ENCODE data around the gene VAMP4. TPM values are rescaled to one million over a fixed set of nuclear protein-coding genes. Genes with fewer than 3 reads are reported as not detected.

Gene VAMP4
- total RNA-seq, 4 donors from 2014 or later: 6.0 to 14.3 (median 9.4) TPM

DNA sequence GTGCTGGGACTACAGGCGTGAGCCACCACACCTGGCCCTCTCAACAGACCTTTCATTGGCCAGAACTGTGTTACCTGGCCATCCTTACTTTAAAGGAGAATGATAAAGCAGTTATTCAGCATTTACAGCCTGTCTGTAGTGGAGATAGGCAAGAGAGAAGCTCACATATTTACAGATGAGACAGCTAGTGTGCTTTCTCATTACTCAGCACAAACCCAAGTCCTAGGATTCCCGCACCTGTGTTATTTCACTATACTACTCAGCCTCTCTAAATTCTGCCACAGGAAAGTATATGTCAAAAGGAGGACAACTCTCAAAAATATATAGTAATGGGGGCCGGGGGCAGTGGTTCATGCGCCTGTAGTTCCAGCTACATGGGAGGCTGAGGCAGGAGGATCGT lies 73.5 kb downstream of the VAMP4 start:
- Histone ChIP-seq H3K4me3 (no peak overlapping the region), H3K9me3 (no peaks in the 10 kb centered on the region), H3K27me3 (no peaks in the 10 kb centered on the region), H3K4me1 (no peaks in the 10 kb centered on the region), H3K27ac (no peak overlapping the region), H3K36me3 (no peaks in the 10 kb centered on the region)
- intact Hi-C loops (cut with DNase I; ENCODE audit: low total_unique reads): no loop called here
- in situ Hi-C loops (cut with MboI; ENCODE audit: low pct_ligation_motif_present in 1 of 4, low pct_unique_long_range_greater_than_20kb in 1 of 4, low sequenced_read_pairs in 3 of 4): no loop called here
- WGBS, 2 donors (ENCODE audit: low coverage in 1 of 2): 83 to 97% methylated on average over 4 to 5 of the region's 5 CpGs
- no peak for DNase-seq
- no peak for TF ChIP-seq POLR2AphosphoS5 (IDR thresholded peaks at IDR 0.05)
- TF ChIP-seq EP300 (IDR thresholded peaks at IDR 0.05; ENCODE audit: low read depth): no peak
- no peak for TF ChIP-seq POLR2A (IDR thresholded peaks at IDR 0.05)
- no peak for TF ChIP-seq CTCF (IDR thresholded peaks at IDR 0.05)

GRCh38 chr1:171666114-171666769 lies 75.6 kb downstream of the VAMP4 start:
- Histone ChIP-seq H3K36me3 (no peaks in the 10 kb centered on the region), H3K4me3 (no peak overlapping the region), H3K4me1 (no peaks in the 10 kb centered on the region), H3K27ac (no peak overlapping the region), H3K9me3 (no peaks in the 10 kb centered on the region), H3K27me3 (no peaks in the 10 kb centered on the region)
- TF ChIP-seq POLR2A (IDR thresholded peaks at IDR 0.05) (no peak), POLR2AphosphoS5 (IDR thresholded peaks at IDR 0.05) (peak in 2 of 3 donors; percentile 34 to 50)
- 76 to 80% methylated on average over 1 to 4 of the region's 4 CpGs for WGBS, 2 donors (ENCODE audit: low coverage in 1 of 2)
- intact Hi-C loops (cut with DNase I; ENCODE audit: low total_unique reads) (no loop called here), in situ Hi-C loops (cut with MboI; ENCODE audit: low pct_ligation_motif_present in 1 of 4, low pct_unique_long_range_greater_than_20kb in 1 of 4, low sequenced_read_pairs in 3 of 4) (no loop called here)
- DNase-seq: no peak

GRCh38 chr1:171664976-171665375 lies 76.9 kb downstream of the VAMP4 start:
- H3K27me3 ChIP-seq: no peaks in the 10 kb centered on the region
- peak overlapping the region in 1 of 4 donors; percentile 21 for H3K27ac ChIP-seq
- TF ChIP-seq CTCF (IDR thresholded peaks at IDR 0.05): no peak
- TF ChIP-seq POLR2A (IDR thresholded peaks at IDR 0.05): no peak
- TF ChIP-seq EP300 (IDR thresholded peaks at IDR 0.05; ENCODE audit: low read depth): no peak
- TF ChIP-seq POLR2AphosphoS5 (IDR thresholded peaks at IDR 0.05): no peak
- no peaks in the 10 kb centered on the region for H3K4me1 ChIP-seq
- intact Hi-C loops (cut with DNase I; ENCODE audit: low total_unique reads): no loop called here
- in situ Hi-C loops (cut with MboI; ENCODE audit: low pct_ligation_motif_present in 1 of 4, low pct_unique_long_range_greater_than_20kb in 1 of 4, low sequenced_read_pairs in 3 of 4): no loop called here
- H3K9me3 ChIP-seq: no peaks in the 10 kb centered on the region
- DNase-seq: no peak
- no peak overlapping the region for H3K4me3 ChIP-seq
- no peaks in the 10 kb centered on the region for H3K36me3 ChIP-seq

DNA sequence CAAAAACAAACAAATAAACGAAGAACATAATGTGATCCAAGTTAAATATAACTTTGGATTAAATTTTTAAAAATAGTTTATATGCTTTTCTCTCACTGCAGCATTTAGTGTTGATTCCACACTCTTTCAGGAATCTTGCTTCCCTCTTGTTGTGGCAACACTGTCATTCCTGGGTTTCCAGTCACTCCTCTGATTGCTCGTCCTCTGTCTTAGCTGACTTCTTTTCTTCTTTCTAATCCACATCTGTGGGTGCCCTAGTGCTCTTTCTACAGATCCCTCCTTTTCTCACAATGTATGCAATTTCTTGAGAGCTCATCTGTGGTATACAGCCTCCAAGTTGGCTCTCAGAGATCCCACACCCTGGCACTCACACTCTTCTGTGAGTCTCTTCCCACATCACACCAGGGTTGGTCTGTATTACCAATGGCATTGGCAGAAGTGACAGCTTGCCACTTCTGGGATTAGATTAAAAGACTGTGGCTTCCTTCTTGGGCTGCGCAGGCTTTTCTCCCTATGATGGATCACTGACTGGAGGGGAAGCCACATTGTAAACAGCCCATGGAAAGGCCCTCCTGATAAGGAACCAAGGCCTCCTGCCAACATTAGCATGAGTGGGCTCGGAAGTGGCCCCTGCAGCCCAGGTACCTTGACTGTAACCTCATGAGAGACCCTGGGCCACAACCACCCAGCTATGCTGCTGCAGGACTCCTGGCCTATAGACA lies 77.8 kb downstream of the VAMP4 start:
- intact Hi-C loops (cut with DNase I; ENCODE audit: low total_unique reads) (no loop called here), in situ Hi-C loops (cut with MboI; ENCODE audit: low pct_ligation_motif_present in 1 of 4, low pct_unique_long_range_greater_than_20kb in 1 of 4, low sequenced_read_pairs in 3 of 4) (no loop called here)
- 70 to 73% methylated on average over 1 to 4 of the region's 4 CpGs for WGBS, 2 donors (ENCODE audit: low coverage in 1 of 2)
- H3K4me3 ChIP-seq: no peak overlapping the region
- TF ChIP-seq POLR2AphosphoS5 (IDR thresholded peaks at IDR 0.05) (no peak), CTCF (IDR thresholded peaks at IDR 0.05) (no peak), POLR2A (IDR thresholded peaks at IDR 0.05) (no peak), EP300 (IDR thresholded peaks at IDR 0.05; ENCODE audit: low read depth) (no peak)
- H3K27ac ChIP-seq: peak overlapping the region in 3 of 4 donors; percentile 4 to 60 (median 21)
- no peaks in the 10 kb centered on the region for H3K4me1 ChIP-seq
- H3K36me3 ChIP-seq: no peaks in the 10 kb centered on the region
- DNase-seq: no peak
- H3K27me3 ChIP-seq: no peaks in the 10 kb centered on the region
- H3K9me3 ChIP-seq: no peaks in the 10 kb centered on the region

All from transverse colon (tissue), 4 donors.